LNCaP clone FGC (cell line): Measurements from ENCODE around the gene OSBPL8.

Experiments
- DNase-seq: peaks from one replicate; pipeline ENCODE4 v3.0.0-alpha.2; 2011; ENCODE audit warnings: low read depth
- H3K4me3 ChIP-seq: 2 replicates; pipeline ENCODE4 v1.5.1; 2011; ENCODE audit warnings: mild to moderate bottlenecking, low read depth, low read length, control low read depth
- TF ChIP-seq, protein P1 (sequence below): IDR thresholded peaks from 2 replicates; pipeline ENCODE4 v1.5.1; 2012; ENCODE audit warnings: mild to moderate bottlenecking; ENCODE audit not compliant: control insufficient read depth, insufficient read depth; ENCODE audit errors: extremely low read depth

Gene OSBPL8

DNA sequence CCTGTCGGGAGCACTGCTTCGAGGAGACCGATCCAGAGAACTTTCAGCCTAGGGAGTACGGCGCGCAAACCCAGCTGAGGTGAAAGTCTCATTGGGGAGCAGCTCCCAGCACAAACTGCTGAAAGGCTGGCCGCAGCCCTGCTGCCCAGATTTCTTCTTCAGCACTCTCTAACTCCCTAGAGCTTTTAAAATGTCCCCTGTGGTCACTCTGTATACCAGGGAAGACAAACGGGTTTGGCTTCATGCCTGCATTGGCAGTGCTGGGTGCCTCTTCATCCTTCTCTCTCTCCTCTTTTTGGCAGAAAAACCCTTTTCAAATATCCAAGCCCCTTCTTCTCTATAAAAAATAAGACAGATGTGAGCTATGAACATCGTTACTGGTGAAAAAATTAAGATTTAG is 246.3 kb downstream of the OSBPL8 start:
- no peak overlapping the region for H3K4me3 ChIP-seq
- TF ChIP-seq, protein P1, sequence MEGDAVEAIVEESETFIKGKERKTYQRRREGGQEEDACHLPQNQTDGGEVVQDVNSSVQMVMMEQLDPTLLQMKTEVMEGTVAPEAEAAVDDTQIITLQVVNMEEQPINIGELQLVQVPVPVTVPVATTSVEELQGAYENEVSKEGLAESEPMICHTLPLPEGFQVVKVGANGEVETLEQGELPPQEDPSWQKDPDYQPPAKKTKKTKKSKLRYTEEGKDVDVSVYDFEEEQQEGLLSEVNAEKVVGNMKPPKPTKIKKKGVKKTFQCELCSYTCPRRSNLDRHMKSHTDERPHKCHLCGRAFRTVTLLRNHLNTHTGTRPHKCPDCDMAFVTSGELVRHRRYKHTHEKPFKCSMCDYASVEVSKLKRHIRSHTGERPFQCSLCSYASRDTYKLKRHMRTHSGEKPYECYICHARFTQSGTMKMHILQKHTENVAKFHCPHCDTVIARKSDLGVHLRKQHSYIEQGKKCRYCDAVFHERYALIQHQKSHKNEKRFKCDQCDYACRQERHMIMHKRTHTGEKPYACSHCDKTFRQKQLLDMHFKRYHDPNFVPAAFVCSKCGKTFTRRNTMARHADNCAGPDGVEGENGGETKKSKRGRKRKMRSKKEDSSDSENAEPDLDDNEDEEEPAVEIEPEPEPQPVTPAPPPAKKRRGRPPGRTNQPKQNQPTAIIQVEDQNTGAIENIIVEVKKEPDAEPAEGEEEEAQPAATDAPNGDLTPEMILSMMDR: no peak
- no peak for DNase-seq

DNA sequence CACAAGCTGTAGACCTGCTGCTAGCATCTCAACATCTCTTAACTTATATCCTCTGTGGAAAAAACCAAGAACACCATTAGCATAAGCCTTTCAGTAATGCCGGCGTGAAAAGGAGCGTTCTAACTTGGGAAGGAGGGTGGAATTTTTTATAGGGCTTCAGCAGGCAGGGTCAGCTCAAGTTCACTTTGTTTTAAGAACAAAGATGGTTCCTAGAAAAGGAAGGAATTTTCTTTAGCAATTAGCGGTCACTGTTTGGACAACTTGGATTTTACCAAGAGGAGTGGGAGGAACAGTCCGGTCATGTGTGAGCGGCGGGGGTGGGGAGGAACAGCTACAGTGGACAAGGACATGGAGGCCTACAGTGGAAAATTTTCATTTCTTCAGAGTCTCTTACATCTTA is 247.3 kb downstream of the OSBPL8 start:
- no peak overlapping the region for H3K4me3 ChIP-seq
- no peak for DNase-seq
- TF ChIP-seq, protein P1: no peak

DNA sequence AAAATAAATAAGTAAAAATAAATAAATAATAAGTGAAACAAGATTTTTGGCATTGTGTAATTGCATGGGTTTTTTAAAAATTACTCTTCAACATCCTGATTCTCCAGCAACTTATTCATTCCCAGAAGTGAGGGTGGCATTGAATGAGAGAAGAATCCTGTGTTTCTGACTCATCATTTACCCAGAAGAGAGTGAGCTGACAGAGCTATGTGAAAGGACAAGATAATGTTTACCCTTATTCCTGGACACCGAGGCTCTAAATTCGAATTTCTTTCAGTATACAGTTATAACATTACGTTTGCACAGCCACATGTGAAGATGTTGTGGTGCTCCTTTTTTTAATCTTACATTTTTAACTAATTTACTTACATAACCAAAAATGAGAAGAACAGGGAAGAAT is 247.8 kb downstream of the OSBPL8 start:
- TF ChIP-seq, protein P1: no peak
- no peak for DNase-seq
- no peak overlapping the region for H3K4me3 ChIP-seq

DNA sequence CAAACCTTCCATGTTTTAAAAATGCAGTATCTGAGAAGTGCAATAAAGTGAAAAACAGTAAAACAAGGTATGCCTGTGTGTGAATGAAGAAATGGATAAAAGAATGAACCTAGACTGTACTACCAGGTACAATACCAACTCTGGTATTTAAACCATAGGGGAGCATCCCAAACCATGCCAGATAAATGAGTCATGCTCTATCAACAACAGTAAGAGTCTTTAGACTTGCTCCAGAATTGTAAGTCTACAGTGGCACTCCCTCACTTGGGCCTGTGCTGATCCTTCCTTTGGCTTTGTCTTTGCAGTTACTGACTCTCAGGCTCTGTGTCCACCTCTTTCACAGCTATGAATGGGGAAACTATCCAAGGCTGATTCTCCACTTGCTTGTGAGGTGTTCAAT is 249.5 kb downstream of the OSBPL8 start:
- H3K4me3 ChIP-seq: no peak overlapping the region
- DNase-seq: no peak
- TF ChIP-seq, protein P1: no peak

DNA sequence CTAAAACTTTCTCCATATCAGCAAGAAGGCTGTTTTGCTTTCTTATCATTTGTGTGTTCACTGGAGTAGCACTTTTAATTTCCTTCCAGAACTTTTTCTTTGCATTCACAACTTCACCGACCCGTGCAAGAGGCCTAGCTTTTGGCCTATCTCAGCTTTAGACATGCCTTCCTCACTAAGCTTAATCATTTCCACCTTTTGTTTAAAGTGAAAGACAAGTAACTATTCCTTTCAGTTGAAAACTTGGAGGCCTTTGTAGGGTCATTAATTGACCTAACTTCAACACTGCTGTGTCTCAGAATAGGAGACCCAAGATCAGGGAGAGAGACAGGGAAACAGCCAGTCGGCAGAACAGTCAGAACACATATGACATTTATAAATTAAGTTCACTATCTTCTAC is 250.7 kb downstream of the OSBPL8 start:
- DNase-seq: no peak
- H3K4me3 ChIP-seq: no peak overlapping the region
- TF ChIP-seq, protein P1: no peak

DNA sequence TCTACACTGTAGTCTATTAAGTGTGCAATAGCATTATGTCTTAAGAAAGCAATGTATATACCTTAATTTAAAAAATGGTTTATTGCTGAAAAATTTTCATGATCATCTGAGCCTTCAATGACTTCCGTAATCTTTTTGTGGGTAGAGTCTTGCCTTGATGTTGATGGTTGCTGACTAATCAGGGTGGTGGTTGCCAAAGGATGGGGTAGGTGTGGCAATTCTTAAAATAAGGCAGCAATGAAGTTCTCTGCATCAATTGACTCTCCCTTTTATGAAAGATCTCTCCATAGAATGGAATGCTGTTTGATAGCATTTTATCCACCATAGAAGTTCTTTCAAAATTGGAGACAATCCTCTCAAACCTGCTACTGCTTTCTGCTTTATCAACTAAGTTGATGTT is 252.5 kb downstream of the OSBPL8 start:
- DNase-seq: no peak
- H3K4me3 ChIP-seq: no peak overlapping the region
- TF ChIP-seq, protein P1: no peak

DNA sequence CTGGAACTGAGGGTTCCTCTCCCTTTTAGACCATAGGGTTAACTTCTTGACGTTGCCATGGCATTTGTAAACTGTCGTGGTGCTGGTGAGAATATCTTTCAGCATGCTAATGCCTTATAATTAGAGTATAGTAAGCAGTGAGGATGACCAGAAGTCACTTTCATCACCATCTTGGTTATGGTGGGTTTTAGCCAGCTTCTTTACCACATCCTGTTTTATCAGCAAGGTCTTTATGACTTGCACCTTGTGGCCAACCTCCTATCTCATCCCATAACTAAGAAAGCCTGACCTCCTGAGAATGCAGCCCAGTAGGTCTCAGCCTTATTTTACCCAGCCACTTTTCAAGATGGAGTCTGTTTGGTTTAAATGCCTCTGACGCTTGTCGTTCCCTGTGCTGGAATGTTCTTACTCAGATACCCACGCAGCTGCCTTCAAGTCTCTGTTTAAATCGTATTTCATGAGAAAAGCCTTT is 255.5 kb downstream of the OSBPL8 start:
- TF ChIP-seq, protein P1: no peak
- no peak overlapping the region for H3K4me3 ChIP-seq
- DNase-seq: no peak
